TTC549 (cell line): Measurements from ENCODE around the gene SMCO4.
"Not testable (repeated sequence)": the region's sequence is repeated elsewhere in the genome, so short reads cannot be mapped to it uniquely, and the experiment has no call there.

Experiments
- FAIRE-seq: peaks from 2 replicates; lab custom pipeline; 2012; peaks lifted over from hg19 to GRCh38; lab: Jason Lieb, UNC

The SMCO4 gene

DNA sequence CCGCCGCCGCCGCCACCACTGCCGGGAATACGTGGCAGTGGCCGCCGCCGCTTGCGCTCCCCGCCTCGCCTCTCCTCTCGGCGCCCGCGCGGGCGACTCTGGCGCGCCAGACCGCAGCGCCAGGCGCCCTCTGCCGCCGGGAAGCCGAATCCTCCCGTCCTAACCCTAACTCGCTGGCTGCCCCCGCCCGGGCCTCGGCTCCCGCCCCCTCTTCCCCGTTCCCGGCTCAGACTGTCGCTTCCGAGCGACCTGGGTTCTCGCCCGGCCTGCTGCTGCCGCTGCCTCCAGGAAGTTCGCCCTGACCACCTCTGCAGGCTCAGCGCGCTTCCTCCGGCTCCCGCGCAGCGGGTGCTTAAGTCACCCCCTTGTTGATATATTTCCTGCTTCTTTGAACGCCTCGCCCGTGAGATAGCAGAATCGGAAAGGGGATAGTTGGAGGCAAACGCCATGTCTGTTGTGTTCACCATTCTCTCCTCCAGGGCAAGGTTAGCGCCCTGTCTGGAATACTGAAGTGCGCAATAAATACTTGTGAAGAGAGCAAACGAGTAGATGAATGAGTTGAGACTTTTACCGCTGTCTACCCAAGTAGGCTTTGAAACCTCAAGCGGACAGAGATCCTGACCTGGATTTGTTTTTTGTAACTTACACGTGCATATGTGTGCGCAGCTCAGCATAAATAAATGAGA lies at the start of gene SMCO4:
SMCO4 (minus strand) TSS at position 100 of the 686 bp plus-strand sequence. CDS start 64,202 bp downstream, outside the sequence.
- FAIRE-seq, result no peak

DNA sequence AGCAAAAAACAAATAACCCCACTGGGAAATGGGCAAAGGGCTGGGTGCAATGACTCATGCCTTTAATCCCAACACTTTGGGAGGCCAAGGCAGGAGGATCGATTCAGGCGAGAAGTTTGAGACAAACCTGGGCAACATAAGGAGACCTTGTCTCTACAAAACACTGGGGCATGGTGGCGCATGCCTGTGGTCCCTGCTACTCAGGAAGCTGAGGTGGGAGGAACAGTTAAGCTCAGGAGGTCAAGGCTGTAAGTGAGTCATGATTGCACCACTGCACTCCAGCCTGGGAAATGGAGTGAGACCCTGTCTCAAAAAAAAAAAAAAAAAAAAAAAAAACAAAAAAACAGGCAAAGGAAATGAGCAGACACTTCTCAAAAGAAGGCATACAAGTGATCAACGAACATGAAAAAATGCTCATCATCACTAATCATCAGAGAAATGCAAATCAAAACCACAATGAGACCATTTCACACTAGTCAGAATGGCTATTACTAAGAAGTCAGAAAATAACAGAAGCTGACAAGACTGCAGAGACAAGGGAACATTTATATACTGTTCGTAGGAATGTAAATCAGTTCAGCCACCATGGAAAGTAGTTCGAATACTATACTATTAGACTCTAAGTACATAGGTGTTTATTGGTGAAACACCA lies 48.2 kb upstream of the SMCO4 start:
- no peak for FAIRE-seq

DNA sequence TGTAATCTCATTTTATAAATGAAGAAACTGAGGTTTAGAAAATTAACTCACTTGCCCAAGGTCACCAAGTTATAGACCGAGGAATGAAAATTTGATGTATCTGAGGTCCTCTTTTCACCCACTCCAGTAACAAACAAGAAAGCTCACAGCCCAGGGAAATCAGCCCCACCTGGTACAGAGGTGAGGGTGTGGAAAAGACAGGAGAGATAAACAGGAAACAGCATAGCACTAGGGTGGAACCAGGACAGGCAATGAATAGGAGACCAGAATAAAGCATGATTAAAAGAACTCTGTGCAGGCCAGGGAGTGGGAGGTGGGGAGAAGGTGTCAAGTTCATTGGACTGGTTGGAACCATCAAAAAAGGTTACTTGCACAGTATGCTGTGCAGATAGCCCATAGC lies 46.2 kb upstream of the SMCO4 start:
- no peak for FAIRE-seq

DNA sequence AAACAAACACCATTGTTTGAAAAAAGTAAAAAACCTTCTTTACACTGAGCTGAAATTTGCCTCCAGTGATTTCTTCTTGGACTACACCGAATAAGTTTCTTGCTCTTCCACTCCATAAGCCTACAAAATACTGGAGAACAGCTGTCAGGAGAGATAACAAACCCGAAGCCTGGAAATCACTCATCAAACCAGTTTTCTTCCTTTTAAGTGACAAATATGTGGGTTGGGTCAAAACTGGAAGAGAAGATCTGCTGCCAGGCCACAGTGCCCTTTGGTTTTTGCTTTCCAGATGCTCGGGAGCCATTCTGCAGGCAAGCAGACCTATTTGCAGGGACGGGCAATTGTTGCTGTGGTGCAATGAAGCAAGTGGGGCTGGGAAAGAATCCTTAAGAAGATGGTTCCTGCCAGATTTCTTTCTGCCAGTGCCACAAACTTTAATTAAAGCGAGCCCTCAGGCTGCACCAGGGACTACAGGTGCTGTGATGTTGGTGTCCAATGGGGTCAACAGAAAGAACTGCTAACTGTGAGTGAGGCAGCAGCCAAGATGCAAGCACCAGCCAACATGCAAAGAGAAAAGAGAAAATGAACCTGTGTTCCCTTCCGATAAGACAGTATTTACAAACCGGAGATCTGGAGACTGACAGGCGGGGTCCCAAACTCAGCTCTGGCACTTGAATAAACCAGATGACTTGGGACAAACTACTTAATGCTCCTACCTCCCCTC lies 44.8 kb upstream of the SMCO4 start:
- no peak for FAIRE-seq

DNA sequence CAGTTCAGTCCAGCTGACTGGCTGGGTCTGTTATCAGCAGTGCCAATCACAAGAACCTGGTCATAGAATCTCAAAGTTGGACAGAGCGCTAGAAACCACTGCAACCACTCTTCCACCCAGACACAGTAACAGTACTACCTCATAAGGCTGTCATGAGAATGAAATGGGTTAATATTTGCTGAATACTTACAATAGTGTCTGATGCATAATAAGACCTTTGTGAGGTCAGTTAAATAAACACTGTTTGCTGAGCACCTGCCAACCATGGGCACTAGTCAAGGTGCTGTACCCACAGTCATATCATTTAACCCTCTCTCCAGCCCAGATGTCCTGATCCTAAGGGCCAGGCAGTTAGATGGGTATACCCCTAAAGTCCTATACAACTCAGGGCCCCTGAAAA lies 44.2 kb upstream of the SMCO4 start:
- FAIRE-seq, result not testable (repeated sequence)

DNA sequence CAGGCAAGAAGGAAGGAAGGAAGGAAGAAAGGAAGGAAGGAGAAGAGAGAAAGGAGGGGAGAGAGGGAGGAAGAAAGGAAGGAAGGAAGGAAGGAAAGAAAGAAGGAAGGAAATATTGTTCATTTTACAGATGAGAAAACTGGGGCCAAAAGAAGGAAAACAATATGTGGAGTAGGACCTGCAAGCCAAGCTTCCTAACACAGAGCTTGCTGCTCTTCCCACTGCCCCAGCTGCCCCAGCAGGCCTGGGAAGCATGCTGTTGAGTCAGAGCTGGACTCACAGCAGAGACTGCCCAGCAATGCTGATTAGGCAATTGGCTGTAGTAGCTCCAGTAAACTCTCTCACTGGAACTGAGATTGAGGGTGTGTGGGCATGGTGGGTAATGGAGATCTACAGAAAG lies 42.6 kb upstream of the SMCO4 start:
- FAIRE-seq, result no peak

GRCh38 chr11:93583490-93583889 lies 40.3 kb upstream of the SMCO4 start:
- no peak for FAIRE-seq

DNA sequence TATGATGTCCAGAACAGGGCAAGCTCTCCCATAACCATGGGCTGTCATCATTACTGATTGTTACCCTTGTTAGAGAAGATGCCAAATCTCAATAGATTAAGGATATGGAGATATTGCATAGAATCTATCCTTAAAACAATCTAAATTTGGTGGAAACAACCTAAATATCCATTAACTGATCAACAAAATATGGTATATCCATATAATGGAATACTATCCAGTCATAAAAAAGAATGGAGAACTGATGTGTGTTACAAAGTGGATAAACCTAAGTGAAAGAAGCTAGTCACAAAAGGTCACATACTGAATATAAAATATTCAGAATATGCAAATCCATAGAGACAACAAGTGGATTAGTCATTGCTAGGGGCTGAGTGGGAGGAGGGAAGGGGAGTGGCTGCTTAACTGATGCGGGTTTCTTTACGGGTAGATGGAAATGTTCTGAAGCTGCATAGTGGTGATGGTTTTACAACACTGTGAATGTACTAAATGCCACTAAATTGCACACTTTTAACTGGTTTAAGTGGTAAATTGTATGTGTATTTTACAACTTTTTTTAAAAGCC lies 36.1 kb upstream of the SMCO4 start:
- FAIRE-seq, result no peak

DNA sequence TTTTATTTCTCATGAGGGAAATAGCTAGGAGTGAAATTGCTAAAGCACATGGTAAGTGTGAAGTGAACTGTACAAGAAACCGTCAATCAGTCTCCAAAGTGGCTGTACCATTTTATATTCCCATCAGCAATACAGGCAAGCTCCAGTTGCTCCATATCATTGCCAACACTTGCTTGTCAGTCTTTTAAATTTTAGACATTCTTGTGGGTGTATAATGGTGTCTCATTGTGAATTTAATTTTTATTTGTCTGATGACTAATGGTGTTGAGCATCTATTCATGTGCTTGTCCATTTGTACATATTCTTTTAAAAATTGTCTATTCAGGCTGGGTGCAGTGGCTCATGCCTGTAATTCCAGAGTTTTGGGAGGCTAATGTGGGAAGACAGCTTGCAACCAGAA lies 34.1 kb upstream of the SMCO4 start:
- no peak for FAIRE-seq

DNA sequence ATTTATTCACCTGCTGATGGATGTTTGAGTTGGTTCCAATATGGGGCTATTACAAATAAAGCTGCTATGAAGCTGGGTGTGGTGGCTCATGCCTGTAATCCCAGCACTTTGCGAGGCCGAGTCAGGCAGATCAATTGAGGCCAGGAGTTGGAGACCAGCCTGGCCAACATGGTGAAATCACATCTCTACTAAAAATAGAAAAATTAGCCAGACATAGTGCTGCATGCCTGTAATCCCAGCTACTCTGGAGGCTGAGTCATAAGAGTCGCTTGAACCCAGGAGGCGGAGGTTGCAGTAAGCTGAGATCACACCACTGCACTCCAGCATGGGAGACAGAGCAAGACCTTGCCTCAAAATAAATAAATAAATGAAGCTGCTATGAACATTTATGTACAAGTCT lies 33.7 kb upstream of the SMCO4 start:
- not testable (repeated sequence) for FAIRE-seq

- FAIRE-seq, result no peak
Observed at GRCh38 chr11:93574638-93575220, 31.5 kb upstream of the SMCO4 start.

DNA sequence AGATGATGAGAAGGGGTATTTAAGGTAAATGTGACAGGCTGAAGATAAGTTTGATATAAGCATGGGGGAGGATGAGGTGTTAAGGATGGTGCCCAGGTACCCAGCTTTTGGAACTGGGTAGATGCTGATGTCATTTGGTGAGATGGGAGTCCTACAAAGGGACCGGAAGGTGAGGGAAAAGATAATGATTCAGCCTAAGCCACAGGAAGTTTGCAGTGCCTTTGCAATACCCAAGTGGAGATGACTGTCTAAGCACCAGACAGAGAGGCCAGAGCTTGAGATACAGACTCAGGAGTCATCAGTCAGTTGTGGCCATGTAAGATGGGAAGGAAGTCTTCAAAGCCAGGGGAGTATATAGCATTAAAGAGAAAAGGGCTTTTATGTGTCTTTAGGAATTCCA lies 30.0 kb upstream of the SMCO4 start:
- FAIRE-seq, result no peak

- no peak for FAIRE-seq
Observed at GRCh38 chr11:93572621-93573020, 29.4 kb upstream of the SMCO4 start.

DNA sequence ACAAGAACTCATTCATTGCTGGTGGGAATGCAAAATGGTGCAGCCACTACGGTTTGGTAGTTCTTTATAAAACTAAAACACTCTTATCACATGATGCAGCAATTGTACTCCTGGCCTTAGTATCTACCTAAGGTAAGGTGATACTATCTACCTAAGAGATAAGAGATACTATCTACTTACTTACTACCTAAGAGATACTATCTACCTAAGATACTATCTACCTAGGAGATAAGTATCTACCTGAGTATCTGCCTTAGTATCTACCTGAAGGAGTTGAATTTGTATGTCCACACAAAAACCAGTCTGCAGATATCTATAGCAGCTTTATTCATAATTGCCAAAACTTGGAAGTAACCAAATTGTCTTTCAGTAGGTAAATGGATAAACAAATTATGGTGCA lies 29.0 kb upstream of the SMCO4 start:
- FAIRE-seq, result no peak

DNA sequence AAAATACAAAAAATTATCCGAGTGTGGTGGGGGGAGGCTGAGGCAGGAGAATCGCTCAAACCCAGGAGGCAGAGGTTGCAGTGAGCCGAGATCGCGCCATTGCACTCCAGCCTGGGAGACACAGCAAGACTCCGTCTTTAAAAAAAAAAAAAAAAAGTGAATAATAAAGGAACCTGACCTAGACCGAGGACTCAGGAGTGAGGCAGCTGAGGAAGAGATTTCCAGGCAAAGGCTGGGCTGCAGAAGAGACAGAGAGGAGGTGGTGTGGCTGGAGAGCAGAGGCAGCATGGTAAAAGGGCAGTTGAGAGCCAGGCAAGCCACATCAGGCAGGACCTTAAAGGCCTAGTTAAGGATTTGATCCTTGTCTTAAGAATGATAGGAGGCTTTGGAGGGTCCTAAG lies 28.4 kb upstream of the SMCO4 start:
- no peak for FAIRE-seq

GRCh38 chr11:93570759-93571413 lies 27.7 kb upstream of the SMCO4 start:
- FAIRE-seq, result no peak

DNA sequence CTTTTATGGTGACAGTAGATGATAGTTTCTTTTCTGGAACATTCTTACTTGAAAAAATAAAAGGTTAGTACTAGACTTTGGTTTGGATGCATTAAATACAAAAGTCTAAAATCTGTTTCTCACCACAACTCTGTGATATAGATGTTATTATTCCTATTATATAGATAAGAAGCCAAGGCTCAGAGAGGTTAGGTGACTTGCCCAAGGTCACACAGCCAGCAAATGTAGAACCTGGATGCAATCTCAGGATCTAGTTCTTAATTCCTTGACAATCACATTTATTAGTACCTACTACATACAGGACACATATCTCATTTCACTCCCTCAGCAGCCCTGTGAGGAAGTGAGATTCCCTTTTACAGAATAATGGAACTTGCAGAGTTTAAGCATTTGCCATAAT lies 26.3 kb upstream of the SMCO4 start:
- no peak for FAIRE-seq

- no peak for FAIRE-seq
Observed at GRCh38 chr11:93568726-93569125, 25.5 kb upstream of the SMCO4 start.

GRCh38 chr11:93567401-93567895 lies 24.3 kb upstream of the SMCO4 start:
- no peak for FAIRE-seq

GRCh38 chr11:93564895-93565294 lies 21.7 kb upstream of the SMCO4 start:
- FAIRE-seq, result no peak

DNA sequence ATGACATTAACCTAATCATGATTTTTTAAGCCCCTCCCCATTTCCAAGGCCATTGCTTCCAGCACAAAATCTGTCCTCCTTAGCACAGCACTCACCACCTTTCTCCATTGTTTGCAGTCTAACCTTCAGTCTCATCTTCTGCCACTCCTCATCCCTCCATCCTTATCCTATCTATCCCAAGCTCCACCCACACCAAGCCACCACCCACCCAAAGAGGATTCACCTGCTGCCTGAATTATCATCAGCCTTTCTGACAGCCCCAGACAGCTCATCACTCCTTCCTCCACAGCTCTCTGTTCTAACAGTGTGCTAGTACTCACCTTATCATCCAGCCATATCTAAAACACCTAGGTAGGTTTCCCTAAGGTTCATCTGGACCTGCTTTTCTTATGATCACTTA lies 20.7 kb upstream of the SMCO4 start:
- no peak for FAIRE-seq
